Jurkat, Clone E6-1 (cell line): Measurements from ENCODE around the gene NCOA5.

ENCODE experiments used
- DNase-seq: peaks from one replicate; pipeline ENCODE4 v3.0.0-alpha.2; 2011; ENCODE audit warnings: low read depth, low spot score
- H3K4me3 ChIP-seq: 2 replicates; pipeline ENCODE4 v1.5.1; 2011; ENCODE audit warnings: mild to moderate bottlenecking, low read length, control low read depth, moderate library complexity

Gene NCOA5

GRCh38 chr20:46070215-46070900, 19.4 kb downstream of the NCOA5 start:
- no peak for DNase-seq
- H3K4me3 ChIP-seq: no peak overlapping the region

- H3K4me3 ChIP-seq: no peak overlapping the region
- DNase-seq: no peak
Measured at GRCh38 chr20:46065691-46066090, 24.1 kb downstream of the NCOA5 start.

GRCh38 chr20:46065006-46065405, 24.8 kb downstream of the NCOA5 start:
- no peak for DNase-seq
- no peak overlapping the region for H3K4me3 ChIP-seq

- DNase-seq: no peak
- H3K4me3 ChIP-seq: no peak overlapping the region
Measured at GRCh38 chr20:46063652-46064054, 26.1 kb downstream of the NCOA5 start.

GRCh38 chr20:46063151-46063550, 26.6 kb downstream of the NCOA5 start:
- no peak for DNase-seq
- H3K4me3 ChIP-seq: no peak overlapping the region

GRCh38 chr20:46062621-46063020, 27.1 kb downstream of the NCOA5 start:
- no peak overlapping the region for H3K4me3 ChIP-seq
- no peak for DNase-seq

GRCh38 chr20:46062151-46062550, 27.6 kb downstream of the NCOA5 start:
- DNase-seq: no peak
- H3K4me3 ChIP-seq: no peak overlapping the region

GRCh38 chr20:46060975-46061374, 28.8 kb downstream of the NCOA5 start:
- no peak for DNase-seq
- H3K4me3 ChIP-seq: no peak overlapping the region

- H3K4me3 ChIP-seq: no peak overlapping the region
Measured at GRCh38 chr20:46060301-46060881, 29.4 kb downstream of the NCOA5 start.

GRCh38 chr20:46058599-46059281, 31.0 kb downstream of the NCOA5 start:
- no peak overlapping the region for H3K4me3 ChIP-seq

More at GRCh38 chr20:46060301-46060881, 29.4 kb downstream of the NCOA5 start:
- peak; percentile 6 for DNase-seq

GRCh38 chr20:46057856-46058598, 31.7 kb downstream of the NCOA5 start:
- DNase-seq: no peak

More at GRCh38 chr20:46058599-46059281, 31.0 kb downstream of the NCOA5 start:
- DNase-seq: no peak

GRCh38 chr20:46056970-46057855, 32.5 kb downstream of the NCOA5 start:
- no peak for DNase-seq
- H3K4me3 ChIP-seq: no peak overlapping the region

More at GRCh38 chr20:46057856-46058598, 31.7 kb downstream of the NCOA5 start:
- H3K4me3 ChIP-seq: no peak overlapping the region

GRCh38 chr20:46056027-46056833, 33.5 kb downstream of the NCOA5 start:
- no peak overlapping the region for H3K4me3 ChIP-seq
- DNase-seq: no peak

GRCh38 chr20:46055269-46055668, 34.5 kb downstream of the NCOA5 start:
- DNase-seq: no peak

GRCh38 chr20:46054606-46055005, 35.2 kb downstream of the NCOA5 start:
- DNase-seq: no peak
- H3K4me3 ChIP-seq: no peak overlapping the region

More at GRCh38 chr20:46055269-46055668, 34.5 kb downstream of the NCOA5 start:
- H3K4me3 ChIP-seq: no peak overlapping the region

- no peak for DNase-seq
- no peak overlapping the region for H3K4me3 ChIP-seq
Measured at GRCh38 chr20:46053416-46053815, 36.3 kb downstream of the NCOA5 start.

GRCh38 chr20:46051556-46052308, 38.0 kb downstream of the NCOA5 start:
- no peak overlapping the region for H3K4me3 ChIP-seq
- DNase-seq: no peak
